Measurements from ENCODE around the gene ZBTB7C. TPM values are rescaled to one million over a fixed set of nuclear protein-coding genes. Genes with fewer than 3 reads are reported as not detected.

ZBTB7C gene
- total and polyA plus RNA-seq, 2 of the 4 experiments (the other 2 are of a cell fraction), result not detected

DNA sequence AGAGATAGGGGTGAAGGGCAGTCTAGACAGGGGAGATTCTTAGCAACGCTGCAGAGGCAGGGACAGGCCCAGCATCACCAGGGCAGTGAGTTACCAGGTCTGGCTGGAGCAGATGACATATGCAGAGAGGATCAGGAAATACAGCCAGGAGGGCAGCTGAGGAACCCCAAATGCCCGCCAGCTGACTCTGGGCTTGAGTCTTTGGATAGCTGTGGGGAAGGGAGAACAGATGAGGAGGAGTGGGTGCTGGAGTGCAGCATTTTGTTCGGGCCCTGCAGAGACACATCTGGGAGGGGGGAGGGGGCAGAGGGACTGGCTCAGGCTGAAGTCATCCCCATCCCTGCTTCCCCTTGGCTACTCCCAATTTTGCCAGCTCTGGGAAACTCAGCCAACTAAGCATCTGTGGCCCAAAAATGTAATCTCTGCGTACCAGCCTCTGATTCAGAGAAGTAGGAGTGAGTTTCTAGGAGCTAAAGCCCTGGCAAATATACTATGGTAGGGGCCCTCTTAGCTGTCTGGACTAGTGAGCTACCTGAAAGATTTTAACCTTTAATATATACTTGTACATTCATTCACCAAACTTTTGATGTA, 214.5 kb downstream of the ZBTB7C start:
- no TSS peak for BruUV-seq (replicated peaks)
- WGBS, 2 experiments (ENCODE audit: extremely low coverage in 2 of 2, insufficient read length in 1 of 2), result no CpG with 5 or more reads among the region's 4 CpGs

More for the DNA sequence above, 214.5 kb downstream of the ZBTB7C start:
- no peak overlapping the region for H3K4me3 ChIP-seq (ENCODE audit: insufficient read depth, low read depth, low read length)
- no peak overlapping the region for H2AK5ac ChIP-seq (ENCODE audit: low read depth, low read length)
- no peaks in the 10 kb centered on the region; the same call in 1 of the 2 replicates for H3K27me3 ChIP-seq (ENCODE audit: control insufficient read depth, insufficient read depth, low read length)
- intact Hi-C loops (cut with micrococcal nuclease) (no loop called here), dilution Hi-C loops (cut with HindIII; ENCODE audit: low sequenced_read_pairs, unreplicated experiment) (no loop called here), in situ Hi-C loops (cut with MboI; ENCODE audit: low sequenced_read_pairs) (no loop called here)
- H3K27ac ChIP-seq (ENCODE audit: insufficient read depth, low read length), result no peak overlapping the region
- TF ChIP-seq BHLHE40 (IDR thresholded peaks at IDR 0.05; ENCODE audit: low read depth, low read length) (no peak), RFX5 (IDR thresholded peaks at IDR 0.05; ENCODE audit: low read depth, low read length) (no peak), RCOR1 (IDR thresholded peaks at IDR 0.05; ENCODE audit: insufficient replicate concordance, low read length) (no peak), FOS (IDR thresholded peaks at IDR 0.05; ENCODE audit: low read depth, low read length) (no peak), CEBPB (IDR thresholded peaks at IDR 0.05; ENCODE audit: low read depth, low read length) (no peak), POLR2A (IDR thresholded peaks at IDR 0.05; ENCODE audit: low read depth, low read length) (no peak), MXI1 (IDR thresholded peaks at IDR 0.05; ENCODE audit: borderline replicate concordance, low read depth, low read length) (no peak), SMC3 (IDR thresholded peaks at IDR 0.05; ENCODE audit: low read depth, low read length) (no peak), MAFK (IDR thresholded peaks at IDR 0.05; ENCODE audit: low read depth, low read length) (no peak), CHD1 (IDR thresholded peaks at IDR 0.05; ENCODE audit: low read depth, low read length) (no peak), RAD21 (IDR thresholded peaks at IDR 0.05; ENCODE audit: low read length) (no peak), MAZ (IDR thresholded peaks at IDR 0.05; ENCODE audit: borderline replicate concordance, low read depth, low read length) (no peak)
- TF ChIP-seq, protein P1, sequence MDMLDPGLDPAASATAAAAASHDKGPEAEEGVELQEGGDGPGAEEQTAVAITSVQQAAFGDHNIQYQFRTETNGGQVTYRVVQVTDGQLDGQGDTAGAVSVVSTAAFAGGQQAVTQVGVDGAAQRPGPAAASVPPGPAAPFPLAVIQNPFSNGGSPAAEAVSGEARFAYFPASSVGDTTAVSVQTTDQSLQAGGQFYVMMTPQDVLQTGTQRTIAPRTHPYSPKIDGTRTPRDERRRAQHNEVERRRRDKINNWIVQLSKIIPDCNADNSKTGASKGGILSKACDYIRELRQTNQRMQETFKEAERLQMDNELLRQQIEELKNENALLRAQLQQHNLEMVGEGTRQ (IDR thresholded peaks at IDR 0.05; ENCODE audit: low read depth, low read length), result no peak
- TF ChIP-seq, protein P2, sequence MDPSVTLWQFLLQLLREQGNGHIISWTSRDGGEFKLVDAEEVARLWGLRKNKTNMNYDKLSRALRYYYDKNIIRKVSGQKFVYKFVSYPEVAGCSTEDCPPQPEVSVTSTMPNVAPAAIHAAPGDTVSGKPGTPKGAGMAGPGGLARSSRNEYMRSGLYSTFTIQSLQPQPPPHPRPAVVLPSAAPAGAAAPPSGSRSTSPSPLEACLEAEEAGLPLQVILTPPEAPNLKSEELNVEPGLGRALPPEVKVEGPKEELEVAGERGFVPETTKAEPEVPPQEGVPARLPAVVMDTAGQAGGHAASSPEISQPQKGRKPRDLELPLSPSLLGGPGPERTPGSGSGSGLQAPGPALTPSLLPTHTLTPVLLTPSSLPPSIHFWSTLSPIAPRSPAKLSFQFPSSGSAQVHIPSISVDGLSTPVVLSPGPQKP (IDR thresholded peaks at IDR 0.05; ENCODE audit: borderline replicate concordance, low read depth, low read length), result no peak
- TF ChIP-seq, protein P3, sequence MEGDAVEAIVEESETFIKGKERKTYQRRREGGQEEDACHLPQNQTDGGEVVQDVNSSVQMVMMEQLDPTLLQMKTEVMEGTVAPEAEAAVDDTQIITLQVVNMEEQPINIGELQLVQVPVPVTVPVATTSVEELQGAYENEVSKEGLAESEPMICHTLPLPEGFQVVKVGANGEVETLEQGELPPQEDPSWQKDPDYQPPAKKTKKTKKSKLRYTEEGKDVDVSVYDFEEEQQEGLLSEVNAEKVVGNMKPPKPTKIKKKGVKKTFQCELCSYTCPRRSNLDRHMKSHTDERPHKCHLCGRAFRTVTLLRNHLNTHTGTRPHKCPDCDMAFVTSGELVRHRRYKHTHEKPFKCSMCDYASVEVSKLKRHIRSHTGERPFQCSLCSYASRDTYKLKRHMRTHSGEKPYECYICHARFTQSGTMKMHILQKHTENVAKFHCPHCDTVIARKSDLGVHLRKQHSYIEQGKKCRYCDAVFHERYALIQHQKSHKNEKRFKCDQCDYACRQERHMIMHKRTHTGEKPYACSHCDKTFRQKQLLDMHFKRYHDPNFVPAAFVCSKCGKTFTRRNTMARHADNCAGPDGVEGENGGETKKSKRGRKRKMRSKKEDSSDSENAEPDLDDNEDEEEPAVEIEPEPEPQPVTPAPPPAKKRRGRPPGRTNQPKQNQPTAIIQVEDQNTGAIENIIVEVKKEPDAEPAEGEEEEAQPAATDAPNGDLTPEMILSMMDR (conservative IDR thresholded peaks at IDR 0.05; ENCODE audit: low read depth, low read length), result no peak
- H3K9me3 ChIP-seq (ENCODE audit: control insufficient read depth, insufficient read depth, low read length), result no peaks in the 10 kb centered on the region
- no peak overlapping the region for H4K91ac ChIP-seq (ENCODE audit: insufficient read depth, low read depth, low read length)
- H3K4me2 ChIP-seq (ENCODE audit: low read depth, low read length), result no peak overlapping the region
- CTCF ChIA-PET, result no interaction called here
- H4K8ac ChIP-seq (ENCODE audit: low read depth in 2 of 2, low read length in 2 of 2), result no peak overlapping the region
- no peak overlapping the region for H3K56ac ChIP-seq (ENCODE audit: extremely low read depth, insufficient read depth, low read length)
- no peak overlapping the region for H3K23ac ChIP-seq (ENCODE audit: low read depth, low read length)
- POLR2A ChIA-PET (ENCODE audit: unreplicated experiment), result no interaction called here
- H3K18ac ChIP-seq (ENCODE audit: low read depth, low read length), result no peak overlapping the region
- no peak overlapping the region for H2AFZ ChIP-seq (replicated peaks; ENCODE audit: low read length, poor library complexity)
- ATAC-seq (ENCODE audit: low read depth) (no peak), DNase-seq (no peak)
- no peak overlapping the region for H2AK9ac ChIP-seq (replicated peaks; ENCODE audit: low read depth, low read length, poor library complexity)
- H3K9me1 ChIP-seq (ENCODE audit: insufficient read depth, low read length), result no peaks in the 10 kb centered on the region
- H2BK15ac ChIP-seq (ENCODE audit: low read depth, low read length), result no peak overlapping the region
- H3K4ac ChIP-seq (ENCODE audit: low read depth, low read length), result no peak overlapping the region
- no peak overlapping the region for H2BK120ac ChIP-seq (ENCODE audit: low read depth, low read length)
- H2BK20ac ChIP-seq (ENCODE audit: low read depth, low read length), result no peak overlapping the region
- H3K4me1 ChIP-seq (ENCODE audit: control insufficient read depth, insufficient read depth, low read length), result no peaks in the 10 kb centered on the region
- no peak overlapping the region for H3K9ac ChIP-seq (ENCODE audit: low read depth, low read length)
- no peaks in the 10 kb centered on the region for H3K36me3 ChIP-seq (ENCODE audit: control insufficient read depth, insufficient read depth, low read length)
- H4K20me1 ChIP-seq (ENCODE audit: insufficient read depth, low read length), result no peaks in the 10 kb centered on the region
- no peak overlapping the region for H2BK5ac ChIP-seq (ENCODE audit: low read depth, low read length, poor library complexity, severe bottlenecking)
- no peaks in the 10 kb centered on the region for H3K79me1 ChIP-seq (ENCODE audit: low read depth in 1 of 2, low read length in 2 of 2)
- no peak overlapping the region for H4K5ac ChIP-seq (ENCODE audit: low read depth, low read length)
- H3K14ac ChIP-seq (replicated peaks; ENCODE audit: low read depth, low read length), result no peak overlapping the region
